ENCODE results near the gene WDR20. TPM values are rescaled to one million over a fixed set of nuclear protein-coding genes. Genes with fewer than 3 reads are reported as not detected.
"Not testable (repeated sequence)": the region's sequence is repeated elsewhere in the genome, so short reads cannot be mapped to it uniquely, and the experiment has no call there.

The WDR20 gene
- total RNA-seq, 1 donor from 2014 or later, result 26.2 TPM

DNA sequence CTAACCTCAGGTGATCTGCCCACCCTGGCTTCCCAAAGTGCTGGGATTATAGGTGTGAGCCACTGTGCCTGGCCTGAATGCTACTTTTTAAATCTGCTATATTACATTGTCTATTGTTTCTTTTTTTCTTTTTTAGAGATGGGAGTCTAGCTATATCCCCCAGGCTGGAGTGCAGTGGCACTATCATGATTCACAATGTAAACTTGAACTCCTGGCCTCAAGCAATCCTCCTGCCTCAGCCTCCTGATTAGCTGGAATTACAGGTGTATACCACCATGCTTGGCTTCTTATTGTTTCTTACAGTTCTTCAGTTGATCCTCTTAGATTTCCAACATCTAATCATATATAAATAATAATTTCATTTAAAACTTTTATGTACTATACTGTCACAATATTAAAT lies 15.3 kb upstream of the WDR20 start:
- Histone ChIP-seq H3K36me3 (no peaks in the 10 kb centered on the region), H3K27ac (no peak overlapping the region), H3K4me1 (no peaks in the 10 kb centered on the region), H3K27me3 (ENCODE audit: low read depth) (no peaks in the 10 kb centered on the region), H3K9me3 (no peaks in the 10 kb centered on the region), H3K4me3 (no peak overlapping the region)
- TF ChIP-seq CTCF (IDR thresholded peaks at IDR 0.05), result no peak
- intact Hi-C loops (cut with DNase I), result no loop called here
- no peak for DNase-seq
- no peak for ATAC-seq

GRCh38 chr14:102125546-102125945 lies 14.2 kb upstream of the WDR20 start:
- intact Hi-C loops (cut with DNase I), result no loop called here
- DNase-seq (no peak), ATAC-seq (peak in 1 of 2 donors; percentile 52)
- Histone ChIP-seq H3K27me3 (ENCODE audit: low read depth) (no peaks in the 10 kb centered on the region), H3K4me3 (no peak overlapping the region), H3K9me3 (no peaks in the 10 kb centered on the region), H3K36me3 (no peaks in the 10 kb centered on the region), H3K4me1 (no peaks in the 10 kb centered on the region), H3K27ac (no peak overlapping the region)
- TF ChIP-seq CTCF (IDR thresholded peaks at IDR 0.05), result no peak

- Histone ChIP-seq H3K27ac (no peak overlapping the region), H3K4me3 (no peak overlapping the region), H3K9me3 (no peaks in the 10 kb centered on the region), H3K27me3 (ENCODE audit: low read depth) (no peaks in the 10 kb centered on the region), H3K4me1 (no peaks in the 10 kb centered on the region), H3K36me3 (no peaks in the 10 kb centered on the region)
- intact Hi-C loops (cut with DNase I), result no loop called here
- no peak for TF ChIP-seq CTCF (IDR thresholded peaks at IDR 0.05)
- ATAC-seq (no peak), DNase-seq (no peak)
Observed at GRCh38 chr14:102126807-102127455, 12.8 kb upstream of the WDR20 start.

DNA sequence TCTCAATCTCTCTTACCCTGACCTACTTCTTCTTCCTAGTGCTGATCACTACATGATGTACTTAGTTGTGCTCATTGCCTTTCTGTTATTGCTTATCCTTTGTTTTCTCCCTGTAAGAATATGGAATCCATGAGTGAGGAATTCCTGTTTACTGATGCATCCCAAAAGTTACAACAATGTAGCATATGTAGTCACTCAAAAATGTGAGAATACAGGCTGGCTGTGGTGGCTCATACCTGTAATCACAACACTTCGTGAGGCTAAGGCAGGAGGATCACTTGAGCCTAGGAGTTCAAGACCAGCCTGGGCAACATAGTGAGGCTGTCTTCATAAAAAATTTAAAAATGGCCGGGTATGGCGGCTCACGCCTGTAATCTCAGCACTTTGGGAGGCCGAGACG lies 8.0 kb upstream of the WDR20 start:
- Histone ChIP-seq H3K4me3 (no peak overlapping the region), H3K36me3 (no peaks in the 10 kb centered on the region), H3K9me3 (no peaks in the 10 kb centered on the region), H3K4me1 (no peaks in the 10 kb centered on the region), H3K27me3 (ENCODE audit: low read depth) (no peaks in the 10 kb centered on the region), H3K27ac (no peak overlapping the region)
- DNase-seq, result no peak
- no peak for TF ChIP-seq CTCF (IDR thresholded peaks at IDR 0.05)
- no peak for ATAC-seq
- intact Hi-C loops (cut with DNase I), result no loop called here

DNA sequence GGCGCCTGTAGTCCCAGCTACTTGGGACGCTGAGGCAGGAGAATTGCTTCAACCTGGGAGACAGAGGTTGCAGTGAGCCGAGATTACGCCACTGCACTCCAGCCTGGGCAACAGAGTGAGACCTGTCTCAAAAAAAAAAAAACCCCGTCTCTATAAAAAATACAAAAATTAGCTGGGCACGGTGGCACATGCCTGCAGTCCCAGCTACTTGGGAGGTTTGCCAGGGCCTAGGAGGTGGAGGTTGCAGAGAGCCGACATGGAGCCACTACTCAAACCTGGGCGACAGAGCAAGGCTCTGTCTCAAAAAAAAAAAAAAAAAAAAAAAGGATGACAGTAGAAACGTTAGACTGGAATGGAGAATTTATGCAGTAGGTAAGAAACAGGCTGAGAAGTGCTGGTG lies 5.7 kb upstream of the WDR20 start:
- H3K36me3 ChIP-seq; H3K27ac ChIP-seq; intact Hi-C loops (cut with DNase I); H3K27me3 ChIP-seq (ENCODE audit: low read depth); H3K4me1 ChIP-seq; H3K4me3 ChIP-seq; DNase-seq; ATAC-seq; H3K9me3 ChIP-seq: not testable (repeated sequence)

- H3K36me3 ChIP-seq; H3K27me3 ChIP-seq (ENCODE audit: low read depth); H3K4me3 ChIP-seq; H3K27ac ChIP-seq; intact Hi-C loops (cut with DNase I); ATAC-seq; DNase-seq; H3K4me1 ChIP-seq; H3K9me3 ChIP-seq: not testable (repeated sequence)
Observed at GRCh38 chr14:102134719-102135118, 5.0 kb upstream of the WDR20 start.

DNA sequence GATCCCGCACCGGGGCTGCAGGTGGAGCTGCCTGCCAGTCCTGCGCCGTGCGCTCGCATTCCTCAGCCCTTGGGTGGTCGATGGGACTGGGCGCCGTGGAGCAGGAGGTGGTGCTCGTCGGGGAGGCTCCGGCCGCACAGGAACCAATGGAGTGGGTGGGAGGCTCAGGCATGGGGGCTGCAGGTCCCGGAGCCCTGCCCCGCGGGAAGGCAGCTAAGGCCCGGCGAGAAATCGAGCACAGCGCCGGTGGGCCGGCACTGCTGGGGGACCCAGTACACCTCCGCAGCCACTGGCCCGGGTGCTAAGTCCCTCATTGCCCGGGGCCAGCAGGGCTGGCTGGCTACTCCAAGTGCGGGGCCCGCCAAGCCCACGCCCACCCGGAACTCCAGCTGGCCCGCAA lies 4.2 kb upstream of the WDR20 start:
- DNase-seq; intact Hi-C loops (cut with DNase I): not testable (repeated sequence)

More for the DNA sequence above, 4.2 kb upstream of the WDR20 start:
- not testable (repeated sequence) for H3K4me3 ChIP-seq; H3K27me3 ChIP-seq (ENCODE audit: low read depth); H3K36me3 ChIP-seq; H3K27ac ChIP-seq; ATAC-seq; H3K9me3 ChIP-seq; H3K4me1 ChIP-seq
